Stimulated activated CD4-positive, alpha-beta T cell treated with anti-CD3 and anti-CD28 coated beads, Interleukin-1b, Interleukin-23, amount 100 ng/mL, for 4 hours (primary cell): Measurements from ENCODE around the gene GALK1.
A peak's percentile ranks its signal among the peaks of the same experiment; 100 is the strongest.
"Not testable (repeated sequence)": the region's sequence is repeated elsewhere in the genome, so short reads cannot be mapped to it uniquely, and the experiment has no call there.

Experiments
- DNase-seq, 2 donors: peaks; one replicate each; pipeline ENCODE4 v3.0.0-alpha.2; 2020; ENCODE audit warnings: low read depth in 2 of 2

Gene GALK1

DNA sequence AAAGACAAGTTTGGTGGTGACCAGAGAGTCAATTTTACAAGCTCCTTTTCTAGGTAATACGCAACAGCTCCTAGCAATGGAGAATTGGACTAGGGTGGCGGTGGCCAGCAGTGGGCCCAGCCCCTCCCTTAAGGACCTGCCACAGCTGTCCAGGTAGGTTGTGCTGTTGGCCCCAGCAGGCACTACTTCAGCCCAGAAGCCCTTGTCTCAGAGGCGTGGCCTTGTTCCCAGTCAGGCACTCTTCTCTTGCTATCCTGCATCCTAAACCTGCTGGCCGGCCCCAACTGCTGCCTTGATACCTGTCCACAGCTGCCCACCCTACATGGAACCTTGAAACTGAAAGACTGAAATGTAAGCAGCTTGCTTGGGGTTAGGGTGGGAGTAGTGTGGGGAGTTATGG lies 989 bp upstream of the GALK1 start:
- DNase-seq, result no peak

- no peak for DNase-seq
Observed at GRCh38 chr17:75764417-75764710, 628 bp downstream of the GALK1 start.

- no peak for DNase-seq
Observed at GRCh38 chr17:75763613-75764416, 1.2 kb downstream of the GALK1 start.

DNA sequence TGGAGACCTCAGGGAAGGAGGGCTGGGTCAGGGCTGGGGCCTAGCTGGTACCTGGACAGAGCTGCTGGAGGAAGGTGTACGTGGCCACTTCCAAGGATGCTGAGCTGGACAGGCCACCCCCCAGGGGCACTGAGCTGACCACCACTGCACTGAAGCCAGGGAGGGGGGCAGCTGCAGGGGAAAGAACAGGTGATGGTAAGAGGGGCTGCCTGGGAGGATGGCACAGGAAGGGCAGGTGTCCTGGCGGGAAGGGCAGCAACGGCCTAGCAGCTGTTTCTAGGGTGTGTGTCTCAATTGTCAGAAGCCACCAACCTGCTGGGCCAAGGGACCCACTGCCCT lies 1.8 kb downstream of the GALK1 start:
- DNase-seq, result no peak

- no peak for DNase-seq
Observed at GRCh38 chr17:75762513-75763268, 2.3 kb downstream of the GALK1 start.

- DNase-seq, result not testable (repeated sequence)
Observed at GRCh38 chr17:75759978-75760640, 4.9 kb downstream of the GALK1 start.

GRCh38 chr17:75759457-75759856 lies 5.5 kb downstream of the GALK1 start:
- no peak for DNase-seq

DNA sequence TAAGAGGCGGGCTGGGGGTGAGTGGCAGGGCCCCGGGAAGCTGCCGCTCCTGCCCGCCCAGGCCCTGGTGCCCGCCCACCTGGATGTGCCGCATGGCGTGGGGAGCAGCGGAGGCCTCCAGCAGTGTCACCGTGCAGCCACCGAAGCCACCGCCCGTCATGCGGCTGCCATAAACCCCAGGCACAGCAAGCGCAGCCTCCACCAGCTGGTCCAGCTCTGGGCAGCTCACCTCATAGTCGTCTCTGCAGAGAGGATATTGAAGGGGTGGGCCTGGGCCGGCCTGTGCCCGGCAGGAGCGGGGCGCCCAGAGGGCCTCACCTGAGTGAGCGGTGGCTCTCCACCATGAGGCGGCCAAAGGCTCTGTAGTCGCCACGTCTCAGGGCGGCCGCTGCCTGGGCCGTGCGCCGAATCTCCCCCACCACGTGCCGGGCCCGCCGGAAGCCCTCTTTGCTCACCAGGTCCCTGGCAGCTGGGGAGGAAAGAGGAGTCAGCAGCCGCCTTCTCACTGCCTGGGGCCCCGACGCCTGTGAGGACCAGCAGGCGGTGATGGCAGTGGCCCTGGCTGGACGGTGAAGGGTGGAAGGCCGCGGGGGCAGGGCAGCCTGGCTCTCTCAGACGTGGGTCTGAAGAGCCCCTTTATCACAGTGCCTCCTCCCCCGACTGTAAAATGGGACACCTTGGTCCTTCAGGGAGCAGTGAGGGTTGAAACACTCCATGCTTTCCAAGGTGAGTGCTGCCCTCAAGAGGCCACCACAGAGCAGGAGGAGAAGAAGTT lies 6.7 kb downstream of the GALK1 start:
- no peak for DNase-seq

GRCh38 chr17:75757086-75757681 lies 7.8 kb downstream of the GALK1 start:
- DNase-seq, result no peak

GRCh38 chr17:75756451-75757085 lies 8.4 kb downstream of the GALK1 start:
- DNase-seq, result no peak

DNA sequence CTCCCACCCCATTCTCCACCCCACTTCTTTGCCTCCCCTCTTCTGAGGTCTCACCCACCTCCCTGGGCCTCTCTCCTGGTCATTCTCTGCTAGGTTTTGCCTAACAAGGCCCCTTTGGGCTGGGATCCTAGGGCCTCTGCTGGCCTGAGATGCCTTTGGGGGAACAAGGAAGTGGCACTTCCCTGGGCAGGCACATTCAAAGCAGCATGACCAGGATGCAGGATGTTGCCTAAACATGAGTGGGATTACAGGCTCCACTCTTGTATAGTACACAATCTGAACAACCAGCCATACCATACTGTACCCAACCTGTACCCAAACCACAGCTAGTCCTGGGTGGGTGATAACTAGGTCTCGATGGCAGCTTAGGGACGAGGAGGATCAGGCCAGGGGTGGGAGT lies 9.0 kb downstream of the GALK1 start:
- DNase-seq, result no peak

DNA sequence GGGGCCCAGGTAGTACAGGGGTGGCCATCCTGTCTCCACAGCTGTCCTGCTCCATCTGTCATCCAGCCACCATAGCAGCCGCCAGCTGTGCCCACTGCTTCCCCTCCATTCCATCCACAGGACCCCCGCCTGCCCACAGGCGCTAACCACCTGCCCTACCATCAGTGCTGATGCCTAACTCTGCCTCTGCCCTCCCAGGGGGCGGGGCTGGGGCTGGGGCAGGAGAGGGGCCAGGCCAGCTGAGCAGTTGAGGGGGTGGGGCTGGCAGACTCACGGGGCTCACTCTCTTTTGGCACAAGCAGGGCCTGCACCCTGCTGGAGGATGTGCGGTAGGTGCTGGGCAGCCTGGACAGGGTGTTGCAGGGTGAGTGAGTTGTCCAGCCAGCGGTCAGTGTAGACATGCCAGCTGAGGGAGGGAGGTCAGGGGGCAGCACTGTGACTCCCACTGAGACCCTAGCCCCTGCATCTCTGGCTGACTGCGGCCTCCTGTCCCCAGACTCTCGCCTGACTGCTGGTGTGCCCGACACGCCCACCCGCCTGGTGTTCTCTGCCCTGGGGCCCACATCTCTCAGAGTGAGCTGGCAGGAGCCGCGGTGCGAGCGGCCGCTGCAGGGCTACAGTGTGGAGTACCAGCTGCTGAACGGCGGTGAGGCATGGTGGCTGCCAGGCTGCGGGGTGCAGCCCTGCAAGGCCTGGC lies 9.6 kb downstream of the GALK1 start:
- DNase-seq, result no peak

GRCh38 chr17:75754378-75755204 lies 10.4 kb downstream of the GALK1 start:
- no peak for DNase-seq

DNA sequence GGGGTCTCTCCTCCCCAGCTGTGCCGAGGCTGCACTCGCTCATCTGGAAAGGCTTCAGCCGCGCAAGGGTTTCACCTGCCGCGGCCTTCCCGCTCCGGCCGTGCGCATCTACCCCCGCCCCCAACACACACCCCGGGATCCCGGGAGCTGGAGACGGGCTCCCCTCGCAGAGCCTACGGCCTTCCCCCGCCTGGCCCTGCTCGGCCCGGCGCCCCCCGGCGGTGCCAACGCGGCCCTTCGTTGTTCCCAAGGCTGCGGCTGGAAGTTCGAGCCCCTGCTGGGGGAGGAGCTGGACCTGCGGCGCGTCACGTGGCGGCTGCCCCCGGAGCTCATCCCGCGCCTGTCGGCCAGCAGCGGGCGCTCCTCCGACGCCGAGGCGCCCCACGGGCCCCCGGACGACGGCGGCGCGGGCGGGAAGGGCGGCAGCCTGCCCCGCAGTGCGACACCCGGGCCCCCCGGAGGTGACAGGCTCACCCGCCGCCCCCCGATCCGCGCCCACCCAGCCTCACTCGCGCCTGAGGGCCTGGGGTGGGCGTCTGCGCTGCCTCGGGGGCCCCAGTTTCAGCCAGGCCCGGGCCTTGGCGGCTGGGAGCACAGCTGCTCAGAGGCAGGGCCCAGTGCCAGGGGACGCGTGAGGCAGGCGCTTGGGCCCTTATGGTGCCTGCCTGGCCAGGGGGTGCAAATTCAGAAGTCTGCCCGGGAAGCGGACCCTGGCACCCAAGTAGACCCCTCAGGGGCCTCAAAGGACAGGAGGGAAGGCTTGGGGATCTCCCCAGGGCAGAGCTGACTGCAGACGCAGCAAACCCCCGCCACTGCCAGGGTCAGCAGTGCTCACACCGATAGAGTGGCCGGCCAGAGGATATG lies 11.2 kb downstream of the GALK1 start:
- DNase-seq, result peak; percentile 62 to 72

GRCh38 chr17:75752802-75753513 lies 12.0 kb downstream of the GALK1 start:
- DNase-seq, result no peak

GRCh38 chr17:75752405-75752709 lies 12.6 kb downstream of the GALK1 start:
- no peak for DNase-seq

GRCh38 chr17:75751676-75752404 lies 13.2 kb downstream of the GALK1 start:
- DNase-seq, result no peak
